ENCODE measurements around the gene NOS1.

NOS1 gene

GRCh38 chr12:117313926-117314325, 47.5 kb downstream of the NOS1 start:
- TF ChIP-seq CTCF (IDR thresholded peaks at IDR 0.05; ENCODE audit: extremely low read depth, missing control alignments) = no peak
- DNase-seq (ENCODE audit: low spot score) = no peak

GRCh38 chr12:117312770-117313169, 48.7 kb downstream of the NOS1 start:
- no peak for DNase-seq (ENCODE audit: low spot score)
- no peak for TF ChIP-seq CTCF (IDR thresholded peaks at IDR 0.05; ENCODE audit: extremely low read depth, missing control alignments)

- no peak for DNase-seq (ENCODE audit: low spot score)
- no peak for TF ChIP-seq CTCF (IDR thresholded peaks at IDR 0.05; ENCODE audit: extremely low read depth, missing control alignments)
Observed at GRCh38 chr12:117309276-117309925, 52.0 kb downstream of the NOS1 start.

GRCh38 chr12:117300174-117300573, 61.3 kb downstream of the NOS1 start:
- no peak for DNase-seq (ENCODE audit: low spot score)
- no peak for TF ChIP-seq CTCF (IDR thresholded peaks at IDR 0.05; ENCODE audit: extremely low read depth, missing control alignments)

GRCh38 chr12:117298648-117299225, 62.7 kb downstream of the NOS1 start:
- no peak for TF ChIP-seq CTCF (IDR thresholded peaks at IDR 0.05; ENCODE audit: extremely low read depth, missing control alignments)
- no peak for DNase-seq (ENCODE audit: low spot score)

- DNase-seq (ENCODE audit: low spot score) = no peak
- no peak for TF ChIP-seq CTCF (IDR thresholded peaks at IDR 0.05; ENCODE audit: extremely low read depth, missing control alignments)
Observed at GRCh38 chr12:117298191-117298590, 63.2 kb downstream of the NOS1 start.

GRCh38 chr12:117294189-117294603, 67.2 kb downstream of the NOS1 start:
- DNase-seq (ENCODE audit: low spot score) = no peak
- no peak for TF ChIP-seq CTCF (IDR thresholded peaks at IDR 0.05; ENCODE audit: extremely low read depth, missing control alignments)

All from GM20000 (cell line).